Measurements from ENCODE around the gene COP1.

GRCh38 chr1:176217461-176218099 lies 10.5 kb upstream of the COP1 start:
- no peak for TF ChIP-seq POLR2A (IDR thresholded peaks at IDR 0.05)
- no peak for TF ChIP-seq CTCF (IDR thresholded peaks at IDR 0.05)
